ENCODE results near the gene C16orf54.
"Not testable (repeated sequence)": the region's sequence is repeated elsewhere in the genome, so short reads cannot be mapped to it uniquely, and the experiment has no call there.

Gene C16orf54

DNA sequence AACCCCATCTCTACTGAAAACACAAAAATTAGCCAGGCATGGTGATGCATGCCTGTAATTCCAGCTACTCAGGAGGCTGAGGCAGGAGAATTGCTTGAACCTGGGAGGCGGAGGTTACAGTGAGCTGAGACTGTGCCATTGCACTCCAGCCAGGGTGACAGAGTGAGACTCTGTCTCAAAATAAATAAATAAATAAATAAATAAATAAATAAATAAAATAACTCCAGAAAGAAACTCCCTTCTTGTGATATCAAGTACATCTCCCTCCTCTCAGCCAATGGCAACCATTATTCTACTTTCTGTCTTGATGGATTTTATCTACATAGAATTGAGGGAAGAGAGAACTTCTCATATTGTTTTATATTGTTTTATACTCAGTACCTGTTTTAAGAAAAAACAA lies 38.6 kb downstream of the C16orf54 start:
- not testable (repeated sequence) for DNase-seq

DNA sequence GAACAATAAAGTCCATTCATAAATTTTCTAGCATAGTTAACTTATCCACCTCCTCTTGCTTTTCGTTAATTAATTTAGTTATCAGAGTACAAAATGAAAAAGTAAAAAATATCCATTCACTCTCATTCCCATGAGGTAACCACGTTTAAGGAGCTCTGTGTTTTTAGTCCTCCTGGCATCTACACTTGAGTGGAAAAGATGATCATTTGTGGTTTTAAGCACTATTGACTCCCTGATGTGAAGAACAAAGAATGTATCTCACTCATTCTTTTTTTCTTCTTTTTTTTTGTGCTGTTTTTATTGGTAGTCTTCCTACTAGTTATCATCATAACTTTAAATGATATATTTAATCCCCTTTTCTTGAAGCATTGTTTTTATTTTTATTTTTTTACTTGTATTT lies 40.8 kb downstream of the C16orf54 start:
- no peak for DNase-seq

DNA sequence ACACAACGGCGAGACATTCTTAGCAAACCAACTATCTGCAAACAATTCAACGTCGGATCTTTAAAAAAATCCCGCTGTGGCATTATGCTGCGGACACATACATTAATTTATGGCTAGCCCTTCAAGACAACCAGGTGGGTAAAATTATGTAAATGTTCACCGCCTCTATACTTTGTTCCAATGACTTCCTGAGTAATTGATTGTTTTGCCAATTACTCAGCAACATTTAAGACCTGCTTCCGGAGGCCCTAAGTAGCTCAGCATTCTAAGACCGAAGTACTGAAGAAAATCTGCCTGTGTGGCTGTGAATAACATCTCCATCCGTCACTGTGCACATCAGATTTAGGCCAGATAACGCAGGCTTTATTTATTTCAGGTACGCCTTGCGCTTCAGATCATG lies 43.5 kb downstream of the C16orf54 start:
- DNase-seq: no peak

DNA sequence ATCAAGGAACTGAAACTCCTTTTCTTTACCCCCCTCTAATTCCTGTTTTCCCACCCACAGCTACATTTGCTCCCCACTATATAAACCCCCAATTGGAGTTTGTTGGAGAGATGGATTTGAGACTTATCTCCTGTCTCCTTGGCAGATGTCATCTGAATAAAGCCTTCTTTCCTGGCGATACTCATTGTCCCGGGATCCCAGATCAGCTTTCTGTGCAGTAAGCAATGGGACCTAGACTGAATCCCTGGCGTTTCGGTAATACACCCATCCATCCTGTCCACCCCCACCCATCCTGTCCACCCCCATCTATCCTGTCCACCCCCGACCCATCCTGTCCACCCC lies 44.6 kb downstream of the C16orf54 start:
- no peak for DNase-seq

DNA sequence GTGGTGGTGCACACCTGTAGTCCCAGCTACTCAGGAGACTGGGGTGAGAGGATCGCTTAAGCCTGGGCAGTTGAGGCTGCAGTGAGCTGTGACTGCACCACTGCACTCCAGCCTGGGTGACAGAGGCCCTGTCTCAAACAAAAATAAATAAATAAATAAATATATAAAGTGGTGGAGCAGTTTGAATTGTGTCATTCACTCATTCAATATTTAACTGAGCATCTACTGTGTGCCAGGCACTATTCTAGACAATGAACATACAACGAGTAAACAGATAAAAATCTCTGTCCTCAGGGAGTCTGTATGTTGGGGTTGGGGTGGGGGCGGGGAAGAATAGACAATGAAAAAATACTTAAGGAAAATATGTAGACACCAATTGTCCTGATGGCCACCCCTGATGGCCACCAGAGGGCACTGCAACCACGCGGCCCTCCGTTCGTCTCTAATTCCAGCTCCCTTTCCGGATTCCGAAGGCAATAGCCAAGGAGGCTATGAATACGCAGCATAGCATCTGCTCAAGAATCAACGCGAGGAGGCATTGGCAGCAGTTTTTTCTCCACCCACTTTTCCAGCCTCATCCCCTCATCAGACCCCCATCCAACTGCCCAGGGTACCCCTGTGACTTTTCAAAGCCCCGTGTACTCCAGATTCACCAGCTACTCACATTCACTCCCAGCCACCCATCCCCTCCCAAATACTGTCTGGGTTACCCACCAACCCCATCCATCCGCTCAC lies 45.4 kb downstream of the C16orf54 start:
- peak; percentile 82 for DNase-seq

DNA sequence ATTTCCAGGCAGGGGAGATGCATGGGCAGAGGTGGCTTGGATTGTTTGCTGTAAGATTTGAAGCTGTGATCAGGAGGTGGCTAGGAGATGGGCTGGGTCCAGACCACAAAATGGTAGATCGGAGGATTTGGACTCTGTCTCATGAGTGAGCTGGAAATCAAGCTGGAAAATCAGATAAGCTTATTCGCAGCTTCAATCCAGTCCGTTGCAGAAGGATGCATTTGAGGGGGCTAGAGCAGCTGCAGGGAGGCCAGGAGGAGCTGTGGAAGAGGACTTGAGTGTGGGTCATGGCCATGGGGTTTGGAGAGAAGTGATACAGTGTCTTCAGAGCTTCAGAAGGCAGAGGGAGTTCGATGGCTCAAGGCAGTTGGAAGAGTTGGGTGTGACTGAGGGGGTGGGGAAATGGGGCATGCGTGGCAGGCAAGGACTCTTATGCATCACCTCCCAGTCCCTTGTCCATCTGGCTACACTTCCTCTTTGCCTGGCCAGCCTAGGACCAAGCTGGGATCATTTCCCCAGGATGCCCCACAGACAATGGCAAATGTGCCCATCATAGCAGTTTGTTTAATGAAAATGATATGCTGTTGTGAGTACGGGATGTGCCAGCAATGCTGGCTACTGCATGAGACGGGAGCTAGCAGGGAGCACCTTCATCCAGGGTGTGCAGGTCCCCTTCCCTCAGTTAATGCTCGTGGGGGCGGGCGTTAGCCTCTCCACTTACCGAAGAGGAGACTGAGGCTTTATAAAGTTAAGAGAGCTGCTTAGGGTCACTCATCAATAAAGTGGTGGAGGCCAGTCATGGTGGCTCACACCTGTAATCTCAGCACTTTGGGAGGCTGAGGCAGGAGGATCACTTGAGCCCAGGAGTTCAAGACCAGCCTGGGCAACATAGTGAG lies 46.2 kb downstream of the C16orf54 start:
- DNase-seq: peak; percentile 28

DNA sequence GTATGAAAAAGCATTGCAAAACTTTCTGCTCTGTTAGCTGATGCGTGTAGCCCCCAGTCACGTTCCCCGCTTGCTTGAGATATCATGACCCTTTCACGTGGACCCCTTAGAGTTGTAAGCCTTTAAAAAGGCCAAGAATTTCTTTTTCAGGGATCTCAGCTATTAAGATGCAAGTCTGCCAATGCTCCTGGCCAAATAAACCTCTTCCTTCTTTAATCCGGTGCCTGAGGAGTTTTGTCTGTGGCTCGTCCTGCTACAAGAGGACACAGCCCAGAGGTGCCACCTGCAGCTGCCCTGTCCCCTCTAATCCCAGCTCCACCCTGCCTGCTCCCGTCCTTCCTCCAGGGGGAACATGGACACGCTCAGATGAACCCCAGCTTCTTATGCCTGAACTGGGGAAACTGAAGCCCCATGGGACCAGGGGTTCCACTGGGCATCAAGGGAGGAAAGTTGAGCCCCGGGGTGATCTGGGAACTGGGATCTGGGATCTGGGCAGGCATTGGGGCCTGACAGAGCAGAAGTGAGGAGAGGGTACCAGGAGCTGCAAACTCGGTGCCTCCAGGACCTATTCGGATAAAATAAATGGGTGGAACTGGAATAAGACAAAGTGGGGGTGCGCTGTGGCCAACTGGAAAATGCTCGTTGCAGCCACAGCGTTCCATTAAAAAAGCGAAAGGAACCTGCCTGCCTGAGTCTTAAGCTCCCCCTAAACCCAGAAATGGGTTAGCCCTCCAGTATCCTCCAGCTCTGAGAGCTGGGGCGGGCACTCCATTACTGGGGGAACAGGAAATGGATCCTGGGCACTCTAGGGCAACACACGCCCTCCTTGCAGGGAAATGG lies 47.1 kb downstream of the C16orf54 start:
- no peak for DNase-seq

DNA sequence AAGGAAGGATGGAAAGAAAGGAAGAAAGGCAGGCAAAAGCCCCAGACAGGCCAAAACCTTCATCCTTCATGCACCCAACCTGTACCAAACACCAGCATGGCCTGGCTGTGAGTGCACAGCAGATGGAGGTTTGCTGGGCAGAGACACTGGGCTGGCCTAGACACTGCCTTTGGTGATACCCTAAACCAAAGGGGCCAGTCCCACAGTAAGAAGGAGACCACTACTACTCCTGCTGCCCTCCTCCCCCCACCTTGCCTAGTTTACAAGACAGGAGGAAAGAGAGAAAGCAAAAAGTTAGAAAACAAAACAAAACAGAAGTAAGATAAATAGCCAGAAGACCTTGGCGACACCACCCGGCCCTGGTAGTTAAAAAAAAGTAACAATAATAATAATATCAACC lies 47.7 kb downstream of the C16orf54 start:
- DNase-seq: no peak

DNA sequence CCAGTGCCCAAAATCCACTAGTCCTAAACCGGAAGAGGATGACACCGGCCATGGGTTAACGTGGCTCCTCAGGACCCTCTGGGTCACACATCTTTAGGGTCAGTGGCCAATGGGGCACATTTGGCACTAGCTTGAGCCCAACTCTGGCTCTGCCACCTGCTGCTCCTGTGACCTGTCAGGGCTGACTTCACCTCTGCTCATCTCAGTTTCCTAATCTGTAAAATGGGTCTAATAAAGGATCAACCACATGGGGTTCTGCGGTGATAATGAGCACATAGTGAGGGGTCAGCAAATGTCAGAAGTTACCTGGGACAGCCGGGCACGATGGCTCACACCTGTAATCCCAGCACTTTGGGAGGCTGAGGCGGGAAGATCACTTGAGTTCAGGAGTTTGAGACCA lies 48.4 kb downstream of the C16orf54 start:
- DNase-seq: no peak

DNA sequence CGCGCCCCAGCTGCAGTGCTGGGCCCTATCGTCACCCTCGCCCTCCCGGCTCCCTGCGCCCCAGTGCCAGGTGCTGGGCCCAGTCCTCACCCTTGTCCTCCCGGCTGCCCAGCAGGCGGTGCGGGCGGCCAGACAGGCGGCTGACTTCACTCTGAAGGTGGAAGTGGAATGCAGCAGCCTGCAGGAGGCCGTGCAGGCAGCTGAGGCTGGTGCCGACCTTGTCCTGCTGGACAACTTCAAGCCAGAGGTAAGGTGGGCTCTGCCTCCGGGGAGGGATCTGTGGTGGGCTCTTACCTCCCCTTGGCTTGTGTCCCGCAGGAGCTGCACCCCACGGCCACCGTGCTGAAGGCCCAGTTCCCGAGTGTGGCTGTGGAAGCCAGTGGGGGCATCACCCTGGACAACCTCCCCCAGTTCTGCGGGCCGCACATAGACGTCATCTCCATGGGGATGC lies 48.9 kb downstream of the C16orf54 start:
- no peak for DNase-seq

DNA sequence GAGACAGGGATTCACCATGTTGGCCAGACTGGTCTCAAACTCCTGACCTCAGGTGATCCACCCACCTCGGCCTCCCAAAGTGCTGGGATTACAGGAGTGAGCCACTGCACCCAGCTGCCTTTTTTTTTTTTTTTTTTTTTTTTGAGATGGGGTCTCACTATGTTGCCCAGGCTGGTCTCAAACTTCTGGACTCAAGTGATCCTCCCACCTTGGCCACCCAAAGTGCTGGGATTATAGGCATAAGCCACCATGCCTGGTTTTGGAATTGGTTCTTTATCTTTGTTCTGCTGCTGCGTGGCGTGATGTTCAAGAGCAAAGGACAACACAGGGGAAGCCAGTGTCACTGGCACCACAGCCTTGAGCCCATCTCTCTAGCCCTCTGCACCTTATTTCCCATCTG lies 50.1 kb downstream of the C16orf54 start:
- not testable (repeated sequence) for DNase-seq

DNA sequence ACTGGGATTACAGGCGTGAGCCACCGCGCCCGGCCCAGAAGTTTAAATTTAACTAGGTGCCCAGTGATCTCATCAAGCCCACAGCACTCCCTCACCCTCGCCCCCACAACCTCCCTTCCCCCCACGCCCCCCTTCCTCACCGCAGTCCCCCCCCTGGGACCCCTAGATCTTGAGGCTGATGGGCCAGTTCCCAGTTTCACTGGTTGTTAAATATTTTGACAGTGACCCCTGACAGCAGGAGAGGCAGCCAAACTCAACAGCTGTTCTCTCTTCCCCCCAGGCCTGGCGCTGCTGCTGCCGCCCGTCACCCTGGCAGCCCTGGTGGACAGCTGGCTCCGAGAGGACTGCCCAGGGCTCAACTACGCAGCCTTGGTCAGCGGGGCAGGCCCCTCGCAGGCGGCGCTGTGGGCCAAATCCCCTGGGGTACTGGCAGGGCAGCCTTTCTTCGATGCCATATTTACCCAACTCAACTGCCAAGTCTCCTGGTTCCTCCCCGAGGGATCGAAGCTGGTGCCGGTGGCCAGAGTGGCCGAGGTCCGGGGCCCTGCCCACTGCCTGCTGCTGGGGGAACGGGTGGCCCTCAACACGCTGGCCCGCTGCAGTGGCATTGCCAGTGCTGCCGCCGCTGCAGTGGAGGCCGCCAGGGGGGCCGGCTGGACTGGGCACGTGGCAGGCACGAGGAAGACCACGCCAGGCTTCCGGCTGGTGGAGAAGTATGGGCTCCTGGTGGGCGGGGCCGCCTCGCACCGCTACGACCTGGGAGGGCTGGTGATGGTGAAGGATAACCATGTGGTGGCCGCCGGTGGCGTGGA lies 51.2 kb downstream of the C16orf54 start:
- no peak for DNase-seq

DNA sequence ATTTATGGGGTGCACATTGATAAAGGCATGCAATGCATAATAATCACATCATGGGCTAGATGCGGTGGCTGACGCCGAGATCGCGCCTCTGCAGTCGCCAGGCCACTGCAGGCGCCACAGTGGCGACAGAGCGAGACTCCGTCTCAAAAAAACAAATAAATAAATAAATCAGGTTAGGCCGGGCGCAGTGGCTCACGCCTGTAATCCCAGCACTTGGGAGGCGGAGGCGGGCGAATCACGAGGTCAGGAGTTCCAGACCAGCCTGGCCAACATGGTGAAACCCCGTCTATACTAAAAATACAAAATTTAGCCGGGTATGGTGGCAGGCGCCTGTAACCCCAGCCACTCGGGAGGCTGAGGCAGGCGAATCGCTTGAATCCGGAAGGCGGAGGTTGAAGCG lies 53.2 kb downstream of the C16orf54 start:
- not testable (repeated sequence) for DNase-seq
